Breast epithelium (tissue), 4 donors: ENCODE measurements around the gene SLC48A1. TPM values are rescaled to one million over a fixed set of nuclear protein-coding genes. Genes with fewer than 3 reads are reported as not detected.

Experiments
- DNase-seq, 2 donors: peaks; one replicate each; pipeline ENCODE4 v3.0.0-alpha.2; 2019; ENCODE audit warnings: low spot score in 2 of 2
- H3K27ac ChIP-seq, 2 donors: fragments of 200-600 bp; sonication (generic) in 1 of 2; one replicate each; pipeline ENCODE4 v1.5.1; 2016 to 2019; ENCODE audit warnings: mild to moderate bottlenecking in 1 of 2
- H3K27me3 ChIP-seq, 2 donors: fragments of 200-600 bp; sonication (generic) in 1 of 2; one replicate each; pipeline versions ENCODE4 v1.5.1 to v1.6.0; 2017 to 2019; ENCODE audit warnings: control low read depth in 1 of 2, mild to moderate bottlenecking in 1 of 2
- H3K36me3 ChIP-seq: fragments of 200-600 bp; one replicate; pipeline ENCODE4 v1.5.1; 2019
- H3K4me1 ChIP-seq, 2 donors: fragments of 200-600 bp; sonication (generic); one replicate each; pipeline ENCODE4 v1.5.1; 2016 to 2019; ENCODE audit warnings: control low read depth in 1 of 2
- H3K4me3 ChIP-seq, 3 donors: fragments of 200-600 bp; sonication (generic); 1 replicate in 2 of 3; 2 replicates in 1 of 3; pipeline ENCODE4 v1.5.1; 2016 to 2019; ENCODE audit warnings: mild to moderate bottlenecking in 3 of 3, moderate library complexity in 2 of 3
- H3K9me3 ChIP-seq, 2 donors: fragments of 200-600 bp; sonication (generic) in 1 of 2; one replicate each; pipeline ENCODE4 v1.5.1; 2016 to 2019; ENCODE audit warnings: control low read depth in 1 of 2
- POLR2A ChIP-seq: fragments of 450-650 bp; IDR thresholded peaks from one replicate; pipeline ENCODE4 v1.6.1; 2016; ENCODE audit warnings: antibody characterized with exemption, mild to moderate bottlenecking, moderate library complexity
- POLR2AphosphoS5 ChIP-seq, 3 donors: sonication (generic); formaldehyde crosslinking; IDR thresholded peaks; one replicate each; pipeline ENCODE4 v1.6.1; 2017; ENCODE audit warnings: antibody characterized with exemption in 3 of 3
- intact Hi-C: fragments of 100-400 bp; cut with DNase I; formaldehyde crosslinking; loops from one replicate; pipeline ENCODE4 v1.15.1; 2023; ENCODE audit warnings: low total_unique reads
- total RNA-seq, 3 donors: library from RNA; depleted of rRNA; stranded (reverse); fragments of >200 nt; gene quantifications; one replicate each; pipeline ENCODE4 v1.1.0, GENCODE V29; 2016
- TF ChIP-seq, protein P1 (sequence below), 3 donors: fragments of 450-650 bp; IDR thresholded peaks; one replicate each; pipeline ENCODE4 v1.5.1; 2016 to 2017; ENCODE audit warnings: antibody characterized with exemption in 3 of 3, mild to moderate bottlenecking in 3 of 3, moderate library complexity in 3 of 3

The SLC48A1 gene
- total RNA-seq, 3 donors from 2014 or later = 27.5 to 51.5 (median 30.6) TPM

DNA sequence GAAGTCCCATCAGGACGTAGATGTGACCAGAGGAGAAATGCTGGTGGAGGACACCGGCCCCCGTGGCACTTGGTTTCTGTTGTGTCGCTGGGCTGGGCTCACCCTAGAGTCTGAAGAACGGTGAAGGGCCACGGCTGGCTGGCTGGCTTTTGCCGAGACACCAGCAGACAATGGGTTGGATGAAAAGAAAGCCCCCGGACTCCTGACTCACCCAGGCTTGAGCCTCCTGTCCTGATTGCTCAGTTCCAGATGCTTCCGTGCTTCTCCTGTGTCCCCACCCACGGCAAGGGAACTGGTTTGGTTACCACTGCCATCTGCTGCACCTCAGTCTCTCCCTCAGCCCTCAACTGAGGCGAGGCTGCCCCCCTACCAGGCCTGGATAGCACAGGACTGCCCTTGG is 37.4 kb upstream of the SLC48A1 start:
- H3K4me1 ChIP-seq = peaks cover 13 to 20% of the 10 kb centered on the region in 2 donors
- TF ChIP-seq, protein P1, sequence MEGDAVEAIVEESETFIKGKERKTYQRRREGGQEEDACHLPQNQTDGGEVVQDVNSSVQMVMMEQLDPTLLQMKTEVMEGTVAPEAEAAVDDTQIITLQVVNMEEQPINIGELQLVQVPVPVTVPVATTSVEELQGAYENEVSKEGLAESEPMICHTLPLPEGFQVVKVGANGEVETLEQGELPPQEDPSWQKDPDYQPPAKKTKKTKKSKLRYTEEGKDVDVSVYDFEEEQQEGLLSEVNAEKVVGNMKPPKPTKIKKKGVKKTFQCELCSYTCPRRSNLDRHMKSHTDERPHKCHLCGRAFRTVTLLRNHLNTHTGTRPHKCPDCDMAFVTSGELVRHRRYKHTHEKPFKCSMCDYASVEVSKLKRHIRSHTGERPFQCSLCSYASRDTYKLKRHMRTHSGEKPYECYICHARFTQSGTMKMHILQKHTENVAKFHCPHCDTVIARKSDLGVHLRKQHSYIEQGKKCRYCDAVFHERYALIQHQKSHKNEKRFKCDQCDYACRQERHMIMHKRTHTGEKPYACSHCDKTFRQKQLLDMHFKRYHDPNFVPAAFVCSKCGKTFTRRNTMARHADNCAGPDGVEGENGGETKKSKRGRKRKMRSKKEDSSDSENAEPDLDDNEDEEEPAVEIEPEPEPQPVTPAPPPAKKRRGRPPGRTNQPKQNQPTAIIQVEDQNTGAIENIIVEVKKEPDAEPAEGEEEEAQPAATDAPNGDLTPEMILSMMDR (IDR thresholded peaks at IDR 0.05) = no peak
- TF ChIP-seq POLR2AphosphoS5 (IDR thresholded peaks at IDR 0.05) = no peak
- TF ChIP-seq POLR2A = no peak
- H3K4me3 ChIP-seq = no peak overlapping the region
- no peaks in the 10 kb centered on the region for H3K9me3 ChIP-seq
- DNase-seq = no peak
- no peaks in the 10 kb centered on the region for H3K27me3 ChIP-seq
- no peaks in the 10 kb centered on the region for H3K36me3 ChIP-seq
- intact Hi-C loops = no loop called here
- H3K27ac ChIP-seq = peak overlapping the region; percentile 54 to 86

DNA sequence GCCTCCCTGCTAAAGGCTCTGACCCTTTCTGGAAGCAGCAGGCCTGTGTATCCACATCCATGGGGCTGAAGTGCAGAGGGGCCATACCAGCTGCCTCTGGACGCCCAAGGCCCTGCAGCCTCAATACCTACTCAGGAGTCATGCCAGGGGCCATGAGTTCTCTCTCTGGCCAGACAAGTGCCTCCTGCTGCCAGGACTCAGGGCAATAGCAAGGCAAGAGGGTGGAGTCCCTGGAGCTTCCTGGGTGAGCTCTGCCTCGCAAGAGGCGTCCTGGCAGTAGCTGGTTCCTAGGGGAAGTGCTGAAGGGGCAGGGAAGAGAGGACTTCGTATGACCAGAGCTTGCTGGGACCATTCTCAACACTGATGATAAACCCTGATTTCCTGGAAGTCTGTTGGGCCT is 36.8 kb upstream of the SLC48A1 start:
- no peaks in the 10 kb centered on the region for H3K27me3 ChIP-seq
- intact Hi-C loops = no loop called here
- H3K4me3 ChIP-seq = no peak overlapping the region
- no peaks in the 10 kb centered on the region for H3K36me3 ChIP-seq
- H3K27ac ChIP-seq = peak overlapping the region; percentile 54 to 86
- peaks cover 13 to 21% of the 10 kb centered on the region in 2 donors for H3K4me1 ChIP-seq
- no peak for TF ChIP-seq POLR2A
- TF ChIP-seq, protein P1 (IDR thresholded peaks at IDR 0.05) = no peak
- TF ChIP-seq POLR2AphosphoS5 (IDR thresholded peaks at IDR 0.05) = no peak
- DNase-seq = no peak
- no peaks in the 10 kb centered on the region for H3K9me3 ChIP-seq

DNA sequence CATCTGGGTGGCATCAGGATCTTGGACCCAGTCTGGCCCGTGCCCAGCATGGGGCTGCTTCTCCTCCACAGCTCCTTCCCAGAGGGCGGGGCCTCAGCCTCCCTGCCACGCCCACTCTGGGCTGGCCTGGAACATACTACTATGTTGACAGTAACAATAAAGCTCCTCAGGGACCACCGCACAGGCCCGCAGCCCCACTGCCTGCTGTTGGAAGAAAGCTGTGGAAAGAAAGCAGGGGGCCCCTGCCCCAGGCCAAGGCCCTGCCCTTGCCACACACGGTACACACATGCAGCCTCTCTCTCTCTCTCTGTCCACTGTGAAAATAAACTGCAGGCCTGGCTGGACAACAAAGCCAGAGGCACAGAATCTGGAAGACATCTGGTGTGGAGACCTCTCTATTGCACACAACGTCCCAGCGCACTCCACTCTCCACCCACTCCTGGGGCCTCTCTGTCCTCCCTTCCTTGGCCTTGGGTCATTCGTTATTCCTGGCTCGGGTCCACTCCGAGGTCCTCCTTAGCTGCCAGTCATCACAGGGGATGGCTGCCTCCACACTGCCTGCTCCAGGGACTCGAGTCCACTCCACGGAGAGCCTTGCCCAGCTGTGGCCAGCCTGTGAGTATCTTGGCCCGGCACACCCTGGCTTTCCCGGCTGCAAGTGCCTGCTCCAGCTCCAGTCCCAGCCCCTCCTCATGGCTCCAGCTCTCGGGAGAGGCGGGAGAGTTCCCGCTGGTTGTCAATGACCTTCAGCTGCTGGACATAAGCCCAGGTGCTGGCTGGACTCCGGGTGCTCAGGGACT is 36.0 kb upstream of the SLC48A1 start:
- DNase-seq = peak in 1 of 2 donors; percentile 70
- intact Hi-C loops = no loop called here

DNA sequence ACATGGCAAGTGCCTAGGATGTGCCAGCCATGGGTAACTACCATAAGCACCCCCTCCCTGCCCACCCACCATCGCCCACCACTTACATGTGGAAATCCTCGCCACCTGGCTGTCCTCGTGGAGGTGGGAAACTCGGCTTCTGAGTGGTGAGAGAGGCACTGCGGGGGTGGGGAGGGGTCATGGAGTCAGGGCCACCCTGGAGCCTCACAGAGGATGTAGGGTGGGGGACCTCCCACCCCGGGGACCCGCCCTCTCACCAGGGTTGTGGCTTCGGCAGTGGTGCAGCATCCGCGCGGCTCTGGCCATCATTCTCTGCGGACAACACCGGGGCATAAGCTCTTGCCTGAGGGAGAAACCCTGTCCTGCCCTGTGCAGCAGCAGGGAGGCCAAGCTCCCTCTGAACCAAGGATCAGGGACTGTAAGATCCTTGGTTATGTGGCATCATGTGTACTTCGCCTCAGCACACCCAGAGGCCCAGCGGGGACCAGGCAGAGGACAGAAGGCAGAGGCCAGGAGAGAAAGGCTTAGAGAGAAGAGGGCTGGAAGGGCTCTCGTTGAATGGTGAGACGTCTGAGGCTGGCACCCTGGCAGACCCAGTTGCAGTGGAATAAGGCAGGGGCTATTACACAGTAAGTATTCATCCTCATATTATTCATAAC is 35.0 kb upstream of the SLC48A1 start:
- no peak for DNase-seq
- H3K27me3 ChIP-seq = no peaks in the 10 kb centered on the region
- peaks cover 13 to 29% of the 10 kb centered on the region in 2 donors for H3K4me1 ChIP-seq
- TF ChIP-seq, protein P1 (IDR thresholded peaks at IDR 0.05) = no peak
- no peak for TF ChIP-seq POLR2AphosphoS5 (IDR thresholded peaks at IDR 0.05)
- TF ChIP-seq POLR2A = no peak
- intact Hi-C loops = no loop called here
- no peaks in the 10 kb centered on the region for H3K9me3 ChIP-seq
- H3K4me3 ChIP-seq = no peak overlapping the region
- H3K27ac ChIP-seq = peak overlapping the region; percentile 54 to 86
- no peaks in the 10 kb centered on the region for H3K36me3 ChIP-seq

More for the DNA sequence above, 36.0 kb upstream of the SLC48A1 start:
- Histone ChIP-seq H3K27ac (peak overlapping the region; percentile 54 to 86), H3K36me3 (no peaks in the 10 kb centered on the region), H3K4me3 (peak overlapping the region in 2 of 3 donors; percentile 0 to 38), H3K9me3 (no peaks in the 10 kb centered on the region), H3K27me3 (no peaks in the 10 kb centered on the region), H3K4me1 (peaks cover 13 to 29% of the 10 kb centered on the region in 2 donors)
- TF ChIP-seq POLR2A (no peak), POLR2AphosphoS5 (IDR thresholded peaks at IDR 0.05) (peak in 2 of 3 donors; percentile 63 to 77)
- TF ChIP-seq, protein P1 (IDR thresholded peaks at IDR 0.05) = peak in 1 of 3 donors; percentile 4

DNA sequence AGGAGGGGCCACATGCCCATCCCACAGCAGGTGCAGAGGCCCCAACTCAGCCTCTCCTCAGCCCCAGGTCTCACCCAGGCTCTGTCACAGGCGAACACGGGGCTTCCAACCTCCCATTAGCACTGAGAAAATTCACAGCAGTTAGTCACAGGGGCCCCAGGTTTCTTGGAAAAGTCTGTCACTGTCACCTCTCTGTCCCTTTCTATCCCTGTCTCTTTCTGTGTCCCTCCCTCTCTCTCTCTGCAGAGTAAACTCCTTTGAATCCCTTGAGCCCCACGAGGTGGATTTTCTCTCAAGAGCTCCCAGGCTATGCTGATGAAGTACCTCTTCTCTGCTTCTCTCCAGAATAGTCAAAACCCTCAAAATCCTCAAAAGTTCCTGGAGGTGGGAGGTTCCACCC is 33.7 kb upstream of the SLC48A1 start:
- Histone ChIP-seq H3K4me1 (peaks cover 13 to 29% of the 10 kb centered on the region in 2 donors), H3K4me3 (no peak overlapping the region), H3K27ac (peak overlapping the region in 1 of 2 donors; percentile 86), H3K36me3 (no peaks in the 10 kb centered on the region), H3K9me3 (no peaks in the 10 kb centered on the region), H3K27me3 (no peaks in the 10 kb centered on the region)
- intact Hi-C loops = no loop called here
- TF ChIP-seq POLR2A = no peak
- no peak for DNase-seq
